ENCODE measurements around the gene TSPAN14. TPM values are rescaled to one million over a fixed set of nuclear protein-coding genes. Genes with fewer than 3 reads are reported as not detected.

Gene TSPAN14
- total and polyA plus RNA-seq, 2 of the 13 experiments (the other 11 are each of a cell fraction or from before 2014, with no cell fraction given) = 24.1 to 80.6 TPM

- TF ChIP-seq ZFAT (CRISPR knock-in tag; conservative IDR thresholded peaks at IDR 0.05) (no peak), PRPF4 (IDR thresholded peaks at IDR 0.05; ENCODE audit: low read depth, low read length, poor library complexity, severe bottlenecking) (no peak), ZNF530 (CRISPR knock-in tag; IDR thresholded peaks at IDR 0.05; ENCODE audit: low read depth) (no peak), MLLT10 (CRISPR knock-in tag; IDR thresholded peaks at IDR 0.05) (no peak), NFKB2 (CRISPR knock-in tag; IDR thresholded peaks at IDR 0.05; ENCODE audit: borderline replicate concordance) (no peak), ZNF850 (CRISPR knock-in tag; conservative IDR thresholded peaks at IDR 0.05) (no peak), SMAD1 (CRISPR knock-in tag; IDR thresholded peaks at IDR 0.05; ENCODE audit: borderline replicate concordance, low read depth) (no peak), ZBTB39 (CRISPR knock-in tag; IDR thresholded peaks at IDR 0.05) (no peak), ZNF652 (CRISPR knock-in tag; IDR thresholded peaks at IDR 0.05; ENCODE audit: borderline replicate concordance, low read depth) (no peak), DDIT3 (CRISPR knock-in tag; IDR thresholded peaks at IDR 0.05) (no peak), ZNF280B (CRISPR knock-in tag; IDR thresholded peaks at IDR 0.05; ENCODE audit: borderline replicate concordance) (no peak), ATM (IDR thresholded peaks at IDR 0.05; ENCODE audit: borderline replicate concordance) (no peak), ZBTB44 (CRISPR knock-in tag; IDR thresholded peaks at IDR 0.05) (no peak), SOX13 (IDR thresholded peaks at IDR 0.05) (no peak), SOX13 (CRISPR knock-in tag; conservative IDR thresholded peaks at IDR 0.05 in 1 of 2, IDR thresholded peaks at IDR 0.05 in 1 of 2) (peak in 1 of 2 experiments; percentile 21; a peak in 1 of 4 replicates), ZNF775 (CRISPR knock-in tag; IDR thresholded peaks at IDR 0.05; ENCODE audit: borderline replicate concordance) (no peak), KMT2B (CRISPR knock-in tag; IDR thresholded peaks at IDR 0.05) (no peak), MED8 (CRISPR knock-in tag; IDR thresholded peaks at IDR 0.05; ENCODE audit: insufficient replicate concordance) (no peak), EHMT2 (IDR thresholded peaks at IDR 0.05; ENCODE audit: borderline replicate concordance, low read depth, low read length) (no peak), ISL2 (CRISPR knock-in tag; IDR thresholded peaks at IDR 0.05) (peak; percentile 36; the same call in 1 of the 2 replicates), ZNF501 (CRISPR knock-in tag; IDR thresholded peaks at IDR 0.05) (peak; percentile 29; the same call in 1 of the 2 replicates), ZNF34 (CRISPR knock-in tag; IDR thresholded peaks at IDR 0.05; ENCODE audit: borderline replicate concordance) (no peak), TEAD2 (CRISPR knock-in tag; IDR thresholded peaks at IDR 0.05) (no peak), KLF11 (CRISPR knock-in tag; IDR thresholded peaks at IDR 0.05) (no peak), MAZ (IDR thresholded peaks at IDR 0.05; ENCODE audit: borderline replicate concordance, low read depth, low read length) (no peak), MAZ (CRISPR knock-in tag; IDR thresholded peaks at IDR 0.05; ENCODE audit: low read depth) (no peak), RFXANK (CRISPR knock-in tag; IDR thresholded peaks at IDR 0.05) (no peak), TAF15 (IDR thresholded peaks at IDR 0.05; ENCODE audit: low read depth, low read length, poor library complexity, severe bottlenecking) (no peak)
Observed at GRCh38 chr10:80411267-80411668, 42.8 kb upstream of the TSPAN14 start (continued).
